Measurements from ENCODE around the gene JPH4.

JPH4 gene

GRCh38 chr14:23578560-23579310 is at the start of gene JPH4:
TSS of gene JPH4 (minus strand) at chr14:23578790. CDS start at chr14:23577453, 1,337 bp downstream.
- peaks cover 8% of the 10 kb centered on the region; the same call in 1 of the 2 replicates for H3K4me1 ChIP-seq (ENCODE audit: insufficient read depth, low read length)
- no peaks in the 10 kb centered on the region; the same call in 1 of the 2 replicates for H3K36me3 ChIP-seq (ENCODE audit: insufficient read depth, low read length)
- H3K9me3 ChIP-seq (ENCODE audit: control insufficient read depth, insufficient read depth, low read length), result no peaks in the 10 kb centered on the region
- H3K9ac ChIP-seq (ENCODE audit: low read depth, low read length), result peak within 1 kb of the TSS; percentile 83

GRCh38 chr14:23627961-23628360 is 49.4 kb upstream of the JPH4 start:
- peaks cover 6% of the 10 kb centered on the region; the same call in 1 of the 2 replicates for H3K9me3 ChIP-seq (ENCODE audit: control insufficient read depth, insufficient read depth, low read length)
- H3K36me3 ChIP-seq (ENCODE audit: insufficient read depth, low read length), result no peaks in the 10 kb centered on the region
- H3K9ac ChIP-seq (ENCODE audit: low read depth, low read length), result no peak overlapping the region
- H3K4me1 ChIP-seq (ENCODE audit: insufficient read depth, low read length), result peaks cover 5% of the 10 kb centered on the region; the same call in 1 of the 2 replicates

- Histone ChIP-seq H3K9me3 (ENCODE audit: control insufficient read depth, insufficient read depth, low read length) (peaks cover 6% of the 10 kb centered on the region; the same call in 1 of the 2 replicates), H3K9ac (ENCODE audit: low read depth, low read length) (no peak overlapping the region), H3K36me3 (ENCODE audit: insufficient read depth, low read length) (no peaks in the 10 kb centered on the region), H3K4me1 (ENCODE audit: insufficient read depth, low read length) (peaks cover 5% of the 10 kb centered on the region; the same call in 1 of the 2 replicates)
Measured at GRCh38 chr14:23626946-23627345, 48.4 kb upstream of the JPH4 start.

GRCh38 chr14:23624830-23625404 is 46.3 kb upstream of the JPH4 start:
- H3K9ac ChIP-seq (ENCODE audit: low read depth, low read length), result no peak overlapping the region
- H3K36me3 ChIP-seq (ENCODE audit: insufficient read depth, low read length), result no peaks in the 10 kb centered on the region
- H3K9me3 ChIP-seq (ENCODE audit: control insufficient read depth, insufficient read depth, low read length), result peaks cover 6% of the 10 kb centered on the region; the same call in 1 of the 2 replicates
- no peaks in the 10 kb centered on the region for H3K4me1 ChIP-seq (ENCODE audit: insufficient read depth, low read length)

- H3K36me3 ChIP-seq (ENCODE audit: insufficient read depth, low read length), result no peaks in the 10 kb centered on the region
- no peaks in the 10 kb centered on the region for H3K4me1 ChIP-seq (ENCODE audit: insufficient read depth, low read length)
- H3K9ac ChIP-seq (ENCODE audit: low read depth, low read length), result no peak overlapping the region
- peaks cover 6% of the 10 kb centered on the region; the same call in 1 of the 2 replicates for H3K9me3 ChIP-seq (ENCODE audit: control insufficient read depth, insufficient read depth, low read length)
Measured at GRCh38 chr14:23623962-23624361, 45.4 kb upstream of the JPH4 start.

- no peak overlapping the region for H3K9ac ChIP-seq (ENCODE audit: low read depth, low read length)
- H3K9me3 ChIP-seq (ENCODE audit: control insufficient read depth, insufficient read depth, low read length), result peaks cover 6% of the 10 kb centered on the region; the same call in 1 of the 2 replicates
- no peaks in the 10 kb centered on the region for H3K36me3 ChIP-seq (ENCODE audit: insufficient read depth, low read length)
- H3K4me1 ChIP-seq (ENCODE audit: insufficient read depth, low read length), result no peaks in the 10 kb centered on the region
Measured at GRCh38 chr14:23622990-23623389, 44.4 kb upstream of the JPH4 start.

- no peaks in the 10 kb centered on the region for H3K4me1 ChIP-seq (ENCODE audit: insufficient read depth, low read length)
- H3K9ac ChIP-seq (ENCODE audit: low read depth, low read length), result no peak overlapping the region
- peaks cover 6% of the 10 kb centered on the region; the same call in 1 of the 2 replicates for H3K9me3 ChIP-seq (ENCODE audit: control insufficient read depth, insufficient read depth, low read length)
- H3K36me3 ChIP-seq (ENCODE audit: insufficient read depth, low read length), result no peaks in the 10 kb centered on the region
Measured at GRCh38 chr14:23621932-23622730, 43.5 kb upstream of the JPH4 start.

GRCh38 chr14:23621204-23621931 is 42.8 kb upstream of the JPH4 start:
- no peaks in the 10 kb centered on the region for H3K4me1 ChIP-seq (ENCODE audit: insufficient read depth, low read length)
- H3K9ac ChIP-seq (ENCODE audit: low read depth, low read length), result no peak overlapping the region
- H3K36me3 ChIP-seq (ENCODE audit: insufficient read depth, low read length), result no peaks in the 10 kb centered on the region
- H3K9me3 ChIP-seq (ENCODE audit: control insufficient read depth, insufficient read depth, low read length), result peaks cover 6% of the 10 kb centered on the region; the same call in 1 of the 2 replicates

- Histone ChIP-seq H3K9ac (ENCODE audit: low read depth, low read length) (no peak overlapping the region), H3K4me1 (ENCODE audit: insufficient read depth, low read length) (no peaks in the 10 kb centered on the region), H3K9me3 (ENCODE audit: control insufficient read depth, insufficient read depth, low read length) (peaks cover 4% of the 10 kb centered on the region; the same call in 1 of the 2 replicates)
Measured at GRCh38 chr14:23620177-23620702, 41.6 kb upstream of the JPH4 start.

GRCh38 chr14:23618415-23618988 is 39.9 kb upstream of the JPH4 start:
- H3K9ac ChIP-seq (ENCODE audit: low read depth, low read length), result no peak overlapping the region
- H3K4me1 ChIP-seq (ENCODE audit: insufficient read depth, low read length), result no peaks in the 10 kb centered on the region
- H3K9me3 ChIP-seq (ENCODE audit: control insufficient read depth, insufficient read depth, low read length), result no peaks in the 10 kb centered on the region; the same call in 1 of the 2 replicates
- H3K36me3 ChIP-seq (ENCODE audit: insufficient read depth, low read length), result no peaks in the 10 kb centered on the region

More at GRCh38 chr14:23620177-23620702, 41.6 kb upstream of the JPH4 start:
- no peaks in the 10 kb centered on the region for H3K36me3 ChIP-seq (ENCODE audit: insufficient read depth, low read length)

- Histone ChIP-seq H3K9ac (ENCODE audit: low read depth, low read length) (no peak overlapping the region), H3K4me1 (ENCODE audit: insufficient read depth, low read length) (no peaks in the 10 kb centered on the region), H3K9me3 (ENCODE audit: control insufficient read depth, insufficient read depth, low read length) (no peaks in the 10 kb centered on the region; the same call in 1 of the 2 replicates), H3K36me3 (ENCODE audit: insufficient read depth, low read length) (no peaks in the 10 kb centered on the region)
Measured at GRCh38 chr14:23617539-23617938, 38.9 kb upstream of the JPH4 start.

GRCh38 chr14:23615856-23616255 is 37.3 kb upstream of the JPH4 start:
- no peaks in the 10 kb centered on the region; the same call in 1 of the 2 replicates for H3K9me3 ChIP-seq (ENCODE audit: control insufficient read depth, insufficient read depth, low read length)
- H3K9ac ChIP-seq (ENCODE audit: low read depth, low read length), result no peak overlapping the region
- no peaks in the 10 kb centered on the region for H3K4me1 ChIP-seq (ENCODE audit: insufficient read depth, low read length)
- H3K36me3 ChIP-seq (ENCODE audit: insufficient read depth, low read length), result no peaks in the 10 kb centered on the region

- Histone ChIP-seq H3K36me3 (ENCODE audit: insufficient read depth, low read length) (no peaks in the 10 kb centered on the region), H3K4me1 (ENCODE audit: insufficient read depth, low read length) (no peaks in the 10 kb centered on the region), H3K9me3 (ENCODE audit: control insufficient read depth, insufficient read depth, low read length) (no peaks in the 10 kb centered on the region), H3K9ac (ENCODE audit: low read depth, low read length) (no peak overlapping the region)
Measured at GRCh38 chr14:23614395-23614828, 35.8 kb upstream of the JPH4 start.
